H9 (cell line): ENCODE measurements around the gene SEBOX. TPM values are rescaled to one million over a fixed set of nuclear protein-coding genes. Genes with fewer than 3 reads are reported as not detected.

Experiments
- DNase-seq: peaks from one replicate; pipeline ENCODE4 v3.0.0-alpha.2; 2017
- H2AFZ ChIP-seq: one replicate; pipeline ENCODE4 v1.6.1; 2013; ENCODE audit warnings: mild to moderate bottlenecking, low read length, control low read depth, moderate library complexity
- H2AK5ac ChIP-seq: 2 replicates; pipeline ENCODE4 v1.6.1; 2013; ENCODE audit warnings: low read length, control low read depth, mixed read lengths; ENCODE audit not compliant: insufficient read length
- H2BK120ac ChIP-seq: one replicate; pipeline ENCODE4 v1.6.1; 2013; ENCODE audit warnings: low read depth, mild to moderate bottlenecking, low read length, control low read depth, inconsistent platforms; ENCODE audit not compliant: poor library complexity, severe bottlenecking
- H2BK12ac ChIP-seq: 2 replicates; pipeline ENCODE4 v1.6.1; 2013; ENCODE audit warnings: low read length, control low read depth, mixed read lengths, low read depth; ENCODE audit not compliant: insufficient read length
- H2BK15ac ChIP-seq: 2 replicates; pipeline ENCODE4 v1.6.1; 2013; ENCODE audit warnings: low read depth, low read length, control low read depth
- H2BK20ac ChIP-seq: one replicate; pipeline ENCODE4 v1.6.1; 2013; ENCODE audit warnings: low read depth, mild to moderate bottlenecking, low read length, control low read depth, inconsistent platforms; ENCODE audit not compliant: poor library complexity, severe bottlenecking
- H2BK5ac ChIP-seq: 2 replicates; pipeline ENCODE4 v1.6.1; 2013; ENCODE audit warnings: low read length, control low read depth, mixed read lengths; ENCODE audit not compliant: insufficient read length
- H3K14ac ChIP-seq: 2 replicates; pipeline ENCODE4 v1.6.1; 2013; ENCODE audit warnings: low read length, control low read depth; ENCODE audit not compliant: insufficient read depth
- H3K18ac ChIP-seq: 2 replicates; pipeline ENCODE4 v1.6.1; 2013; ENCODE audit warnings: low read depth, mild to moderate bottlenecking, mixed read lengths, low read length, control low read depth; ENCODE audit not compliant: insufficient read length
- H3K23ac ChIP-seq: 2 replicates; pipeline ENCODE4 v1.6.1; 2013; ENCODE audit warnings: low read length, control low read depth, mixed read lengths, low read depth; ENCODE audit not compliant: insufficient read length
- H3K23me2 ChIP-seq: 2 replicates; pipeline ENCODE4 v1.6.1; 2013; ENCODE audit warnings: low read depth, mild to moderate bottlenecking, mixed read lengths, low read length, control low read depth; ENCODE audit not compliant: insufficient read length, poor library complexity, severe bottlenecking
- H3K27ac ChIP-seq: 2 replicates; pipeline ENCODE4 v1.5.1; 2013; ENCODE audit warnings: low read length, control low read depth, mixed read lengths, low read depth; ENCODE audit not compliant: insufficient read length
- H3K27me3 ChIP-seq: 2 replicates; pipeline ENCODE4 v1.6.1; 2013; ENCODE audit warnings: low read length, control low read depth, inconsistent platforms; ENCODE audit not compliant: insufficient read depth
- H3K4ac ChIP-seq: 2 replicates; pipeline ENCODE4 v1.6.1; 2013; ENCODE audit warnings: low read depth, mild to moderate bottlenecking, control low read depth, inconsistent platforms, low read length, moderate library complexity
- H3K4me1 ChIP-seq: 2 replicates; pipeline ENCODE4 v1.6.1; 2013; ENCODE audit warnings: low read length, control low read depth, inconsistent platforms; ENCODE audit not compliant: insufficient read depth
- H3K4me2 ChIP-seq: 2 replicates; pipeline ENCODE4 v1.6.1; 2013; ENCODE audit warnings: low read length, control low read depth, mixed read lengths; ENCODE audit not compliant: insufficient read length, insufficient read depth
- H3K56ac ChIP-seq: 2 replicates; pipeline ENCODE4 v1.6.1; 2013; ENCODE audit warnings: low read depth, mild to moderate bottlenecking, mixed read lengths, low read length, control low read depth; ENCODE audit not compliant: insufficient read length
- H3K79me1 ChIP-seq: 2 replicates; pipeline ENCODE4 v1.6.1; 2013; ENCODE audit warnings: low read depth, mild to moderate bottlenecking, moderate library complexity, low read length, control low read depth, inconsistent platforms; ENCODE audit not compliant: insufficient read depth, poor library complexity, severe bottlenecking
- H3K79me2 ChIP-seq: 2 replicates; pipeline ENCODE4 v1.6.1; 2013; ENCODE audit warnings: low read length, control low read depth, inconsistent platforms; ENCODE audit not compliant: insufficient read depth
- H3K9ac ChIP-seq: 2 replicates; pipeline ENCODE4 v1.6.1; 2013; ENCODE audit warnings: low read length, control low read depth, mixed read lengths; ENCODE audit not compliant: insufficient read length; ENCODE audit errors: extremely low read depth
- H3K9me3 ChIP-seq: one replicate; pipeline ENCODE4 v1.6.1; 2013; ENCODE audit warnings: low read depth, low read length, inconsistent platforms; ENCODE audit not compliant: control insufficient read depth
- H3T11ph ChIP-seq: one replicate; pipeline ENCODE4 v1.6.1; 2013; ENCODE audit warnings: mild to moderate bottlenecking, low read length, control low read depth, inconsistent platforms
- H4K20me1 ChIP-seq: one replicate; pipeline ENCODE4 v1.6.1; 2013; ENCODE audit not compliant: control insufficient read depth, insufficient read length, insufficient read depth
- H4K5ac ChIP-seq: 2 replicates; pipeline ENCODE4 v1.6.1; 2013; ENCODE audit warnings: low read depth, mild to moderate bottlenecking, mixed read lengths, low read length, control low read depth; ENCODE audit not compliant: insufficient read length
- H4K8ac ChIP-seq: replicated peaks from 2 replicates; pipeline ENCODE4 v1.6.1; 2013; ENCODE audit warnings: low read length, control low read depth, mixed read lengths, low read depth; ENCODE audit not compliant: insufficient read length
- H4K91ac ChIP-seq: 2 replicates; pipeline ENCODE4 v1.6.1; 2013; ENCODE audit warnings: low read depth, mild to moderate bottlenecking, moderate library complexity, mixed read lengths, low read length, control low read depth; ENCODE audit not compliant: insufficient read length
- H3K27ac Mint-ChIP-seq, 3 experiments: 2 replicates in 2 of 3; 3 replicates in 1 of 3; pipeline ENCODE4 v1.8.0; 2020 to 2021; ENCODE audit warnings: mixed read lengths in 3 of 3, mild to moderate bottlenecking in 1 of 3, moderate library complexity in 1 of 3
- H3K27me3 Mint-ChIP-seq: 2 replicates; pipeline ENCODE4 v1.8.0; 2021; ENCODE audit warnings: low read depth, mild to moderate bottlenecking, moderate library complexity, mixed read lengths
- H3K36me3 Mint-ChIP-seq, 3 experiments: 2 replicates in 2 of 3; 3 replicates in 1 of 3; pipeline ENCODE4 v1.8.0; 2020 to 2021; ENCODE audit warnings: low read depth in 3 of 3, mixed read lengths in 3 of 3; ENCODE audit not compliant: insufficient read depth in 1 of 3
- H3K4me1 Mint-ChIP-seq, 2 experiments: 2 replicates each; pipeline ENCODE4 v1.8.0; 2020; ENCODE audit warnings: mixed read lengths in 2 of 2
- H3K4me3 Mint-ChIP-seq, 2 experiments: 2 replicates in 1 of 2; 3 replicates in 1 of 2; pipeline ENCODE4 v1.8.0; 2020 to 2021; ENCODE audit warnings: mild to moderate bottlenecking in 2 of 2, mixed read lengths in 2 of 2, moderate library complexity in 1 of 2
- H3K9me3 Mint-ChIP-seq, 2 experiments: 2 replicates in 1 of 2; 3 replicates in 1 of 2; pipeline ENCODE4 v1.8.0; 2020; ENCODE audit warnings: mild to moderate bottlenecking in 2 of 2, mixed read lengths in 2 of 2, moderate library complexity in 1 of 2
- WGBS: extraction: QIAGEN DNeasy Blood & Tissue Kit; methylation state at CpG from one replicate; pipeline ENCODE4 v1.1.7; 2013; ENCODE audit warnings: missing lambda C conversion rate, low lambda C conversion rate, mixed read lengths; ENCODE audit not compliant: insufficient read length; ENCODE audit errors: extremely low coverage; 5-methylcytosine and 5-hydroxymethylcytosine counted together
- total RNA-seq: library from RNA; stranded (reverse); gene quantifications from 2 replicates; pipeline ENCODE4 v1.2.1, GENCODE V29; 2021
- TF ChIP-seq, protein P1 (sequence below): fragments of 200-600 bp; sonication (generic); conservative IDR thresholded peaks from 3 replicates; pipeline ENCODE4 v1.8.0; 2021; ENCODE audit warnings: antibody characterized with exemption, mild to moderate bottlenecking

The SEBOX gene
- total RNA-seq, 1 experiment from 2014 or later, result not detected

GRCh38 chr17:28402224-28402630 lies 37.2 kb upstream of the SEBOX start:
- no peak overlapping the region for H2AK5ac ChIP-seq
- peaks cover 47% of the 10 kb centered on the region in 2 experiments for H3K4me1 Mint-ChIP-seq
- H3K79me1 ChIP-seq, result no peaks in the 10 kb centered on the region
- no peak overlapping the region for H4K91ac ChIP-seq
- peaks cover 81% of the 10 kb centered on the region for H3K27me3 Mint-ChIP-seq
- peaks cover 9% of the 10 kb centered on the region for H3K23me2 ChIP-seq
- no peak overlapping the region for H3T11ph ChIP-seq
- no peak overlapping the region for H3K9ac ChIP-seq
- H2BK120ac ChIP-seq, result no peak overlapping the region
- peaks cover 0 to 13% (median 5%) of the 10 kb centered on the region in 3 experiments; a peak in 2 of 7 replicates for H3K36me3 Mint-ChIP-seq
- H3K79me2 ChIP-seq, result no peaks in the 10 kb centered on the region
- DNase-seq, result peak; percentile 84
- no peaks in the 10 kb centered on the region; the same call in 1 of the 2 replicates for H3K27me3 ChIP-seq
- no peak overlapping the region for H2BK15ac ChIP-seq
- H2BK5ac ChIP-seq, result no peak overlapping the region
- peak overlapping the region in 1 of 2 experiments; percentile 60; a peak in 2 of 5 replicates for H3K4me3 Mint-ChIP-seq
- TF ChIP-seq, protein P1, sequence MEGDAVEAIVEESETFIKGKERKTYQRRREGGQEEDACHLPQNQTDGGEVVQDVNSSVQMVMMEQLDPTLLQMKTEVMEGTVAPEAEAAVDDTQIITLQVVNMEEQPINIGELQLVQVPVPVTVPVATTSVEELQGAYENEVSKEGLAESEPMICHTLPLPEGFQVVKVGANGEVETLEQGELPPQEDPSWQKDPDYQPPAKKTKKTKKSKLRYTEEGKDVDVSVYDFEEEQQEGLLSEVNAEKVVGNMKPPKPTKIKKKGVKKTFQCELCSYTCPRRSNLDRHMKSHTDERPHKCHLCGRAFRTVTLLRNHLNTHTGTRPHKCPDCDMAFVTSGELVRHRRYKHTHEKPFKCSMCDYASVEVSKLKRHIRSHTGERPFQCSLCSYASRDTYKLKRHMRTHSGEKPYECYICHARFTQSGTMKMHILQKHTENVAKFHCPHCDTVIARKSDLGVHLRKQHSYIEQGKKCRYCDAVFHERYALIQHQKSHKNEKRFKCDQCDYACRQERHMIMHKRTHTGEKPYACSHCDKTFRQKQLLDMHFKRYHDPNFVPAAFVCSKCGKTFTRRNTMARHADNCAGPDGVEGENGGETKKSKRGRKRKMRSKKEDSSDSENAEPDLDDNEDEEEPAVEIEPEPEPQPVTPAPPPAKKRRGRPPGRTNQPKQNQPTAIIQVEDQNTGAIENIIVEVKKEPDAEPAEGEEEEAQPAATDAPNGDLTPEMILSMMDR, result no peak
- no peak overlapping the region for H3K23ac ChIP-seq
- peak overlapping the region; percentile 23 for H3K4me2 ChIP-seq
- no peaks in the 10 kb centered on the region for H4K20me1 ChIP-seq
- WGBS, result no CpG with 5 or more reads among the region's 3 CpGs
- H3K56ac ChIP-seq, result no peak overlapping the region
- no peak overlapping the region for H3K18ac ChIP-seq
- no peak overlapping the region for H2BK12ac ChIP-seq
- H4K8ac ChIP-seq, result no peak overlapping the region
- H3K27ac Mint-ChIP-seq, result no peak overlapping the region
- H3K9me3 ChIP-seq, result no peaks in the 10 kb centered on the region
- H2AFZ ChIP-seq, result no peak overlapping the region
- peaks cover 8% of the 10 kb centered on the region; the same call in 1 of the 2 replicates for H3K4me1 ChIP-seq
- H3K9me3 Mint-ChIP-seq, result no peaks in the 10 kb centered on the region
- H3K27ac ChIP-seq, result no peak overlapping the region
- H3K14ac ChIP-seq, result no peak overlapping the region; the same call in 1 of the 2 replicates
- H4K5ac ChIP-seq, result no peak overlapping the region
- no peak overlapping the region for H2BK20ac ChIP-seq
- no peak overlapping the region for H3K4ac ChIP-seq
